MV-4-11 (cell line): ENCODE results near the gene PHACTR1.

Source experiments
- DNase-seq: peaks from one replicate; lab custom pipeline; 2025; lab: John Stamatoyannopoulos, UW

The PHACTR1 gene

GRCh38 chr6:12803486-12803885 is 86.9 kb downstream of the PHACTR1 start:
- DNase-seq, result no peak

- no peak for DNase-seq
Observed at GRCh38 chr6:12804952-12805645, 88.5 kb downstream of the PHACTR1 start.

- no peak for DNase-seq
Observed at GRCh38 chr6:12806136-12806535, 89.6 kb downstream of the PHACTR1 start.

- no peak for DNase-seq
Observed at GRCh38 chr6:12806796-12807195, 90.2 kb downstream of the PHACTR1 start.

- peak; percentile 63 for DNase-seq
Observed at GRCh38 chr6:12811519-12811918, 95.0 kb downstream of the PHACTR1 start.

GRCh38 chr6:12813321-12813720 is 96.8 kb downstream of the PHACTR1 start:
- peak; percentile 54 for DNase-seq

- DNase-seq, result peak; percentile 11
Observed at GRCh38 chr6:12814015-12814414, 97.4 kb downstream of the PHACTR1 start.

GRCh38 chr6:12815089-12815488 is 98.5 kb downstream of the PHACTR1 start:
- no peak for DNase-seq

- DNase-seq, result no peak
Observed at GRCh38 chr6:12815884-12816600, 99.5 kb downstream of the PHACTR1 start.

- DNase-seq, result peak; percentile 70
Observed at GRCh38 chr6:12818324-12818723, 101.8 kb downstream of the PHACTR1 start.

- no peak for DNase-seq
Observed at GRCh38 chr6:12823847-12824246, 107.3 kb downstream of the PHACTR1 start.

- DNase-seq, result no peak
Observed at GRCh38 chr6:12826584-12826983, 110.0 kb downstream of the PHACTR1 start.

GRCh38 chr6:12827921-12828320 is 111.4 kb downstream of the PHACTR1 start:
- no peak for DNase-seq

- no peak for DNase-seq
Observed at GRCh38 chr6:12832226-12832735, 115.7 kb downstream of the PHACTR1 start.

- DNase-seq, result no peak
Observed at GRCh38 chr6:12836009-12836408, 119.4 kb downstream of the PHACTR1 start.

GRCh38 chr6:12841619-12842018 is 125.1 kb downstream of the PHACTR1 start:
- DNase-seq, result no peak

GRCh38 chr6:12842114-12842513 is 125.5 kb downstream of the PHACTR1 start:
- DNase-seq, result no peak

GRCh38 chr6:12842658-12843057 is 126.1 kb downstream of the PHACTR1 start:
- no peak for DNase-seq

- no peak for DNase-seq
Observed at GRCh38 chr6:12844284-12845223, 128.0 kb downstream of the PHACTR1 start.

GRCh38 chr6:12845224-12846004 is 128.8 kb downstream of the PHACTR1 start:
- DNase-seq, result no peak
